Measurements from ENCODE around the gene ECSCR.

Gene ECSCR

DNA sequence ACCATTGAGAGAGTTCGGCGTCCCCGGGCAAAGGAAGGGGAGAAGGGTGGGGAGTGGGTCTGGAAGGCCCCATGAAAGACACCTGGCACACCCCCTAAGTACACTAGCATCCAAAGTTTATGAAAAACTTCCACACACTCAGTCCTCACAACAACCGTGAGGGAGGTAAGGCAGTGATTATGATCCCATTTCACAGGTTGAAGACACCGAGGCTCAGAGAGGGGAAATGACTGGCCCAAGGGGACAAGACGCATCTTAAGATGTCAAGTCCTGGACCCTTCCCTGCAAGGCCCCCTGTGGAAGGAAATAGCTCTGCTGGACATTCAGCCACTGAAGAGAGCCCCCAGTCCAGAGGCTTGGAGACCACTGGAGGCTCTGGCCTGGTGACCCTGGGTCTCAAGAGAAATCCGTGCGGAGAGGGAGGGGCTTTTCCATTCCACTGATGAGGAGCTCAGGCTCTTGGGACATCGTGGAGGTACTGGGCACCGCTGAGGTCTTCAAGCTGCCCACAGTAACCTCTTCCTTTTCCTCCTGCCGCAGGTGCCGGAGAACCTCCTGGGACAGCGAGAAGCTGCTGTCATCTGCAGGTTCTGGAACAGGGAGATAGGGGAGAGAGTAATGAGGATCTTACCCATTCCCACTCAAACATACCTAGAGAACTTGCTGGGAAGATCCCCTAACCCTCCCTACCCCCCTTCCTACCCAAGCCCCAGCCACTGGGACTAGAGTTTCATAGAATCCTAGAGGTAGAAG is 13.5 kb upstream of the ECSCR start:
- no peak for DNase-seq (ENCODE audit: low read depth)
- TF ChIP-seq, protein P1, sequence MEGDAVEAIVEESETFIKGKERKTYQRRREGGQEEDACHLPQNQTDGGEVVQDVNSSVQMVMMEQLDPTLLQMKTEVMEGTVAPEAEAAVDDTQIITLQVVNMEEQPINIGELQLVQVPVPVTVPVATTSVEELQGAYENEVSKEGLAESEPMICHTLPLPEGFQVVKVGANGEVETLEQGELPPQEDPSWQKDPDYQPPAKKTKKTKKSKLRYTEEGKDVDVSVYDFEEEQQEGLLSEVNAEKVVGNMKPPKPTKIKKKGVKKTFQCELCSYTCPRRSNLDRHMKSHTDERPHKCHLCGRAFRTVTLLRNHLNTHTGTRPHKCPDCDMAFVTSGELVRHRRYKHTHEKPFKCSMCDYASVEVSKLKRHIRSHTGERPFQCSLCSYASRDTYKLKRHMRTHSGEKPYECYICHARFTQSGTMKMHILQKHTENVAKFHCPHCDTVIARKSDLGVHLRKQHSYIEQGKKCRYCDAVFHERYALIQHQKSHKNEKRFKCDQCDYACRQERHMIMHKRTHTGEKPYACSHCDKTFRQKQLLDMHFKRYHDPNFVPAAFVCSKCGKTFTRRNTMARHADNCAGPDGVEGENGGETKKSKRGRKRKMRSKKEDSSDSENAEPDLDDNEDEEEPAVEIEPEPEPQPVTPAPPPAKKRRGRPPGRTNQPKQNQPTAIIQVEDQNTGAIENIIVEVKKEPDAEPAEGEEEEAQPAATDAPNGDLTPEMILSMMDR (IDR thresholded peaks at IDR 0.05; ENCODE audit: low read length, missing control alignments), result no peak
- H3K4me3 ChIP-seq (replicated peaks; ENCODE audit: low read depth, low read length), result no peak overlapping the region

DNA sequence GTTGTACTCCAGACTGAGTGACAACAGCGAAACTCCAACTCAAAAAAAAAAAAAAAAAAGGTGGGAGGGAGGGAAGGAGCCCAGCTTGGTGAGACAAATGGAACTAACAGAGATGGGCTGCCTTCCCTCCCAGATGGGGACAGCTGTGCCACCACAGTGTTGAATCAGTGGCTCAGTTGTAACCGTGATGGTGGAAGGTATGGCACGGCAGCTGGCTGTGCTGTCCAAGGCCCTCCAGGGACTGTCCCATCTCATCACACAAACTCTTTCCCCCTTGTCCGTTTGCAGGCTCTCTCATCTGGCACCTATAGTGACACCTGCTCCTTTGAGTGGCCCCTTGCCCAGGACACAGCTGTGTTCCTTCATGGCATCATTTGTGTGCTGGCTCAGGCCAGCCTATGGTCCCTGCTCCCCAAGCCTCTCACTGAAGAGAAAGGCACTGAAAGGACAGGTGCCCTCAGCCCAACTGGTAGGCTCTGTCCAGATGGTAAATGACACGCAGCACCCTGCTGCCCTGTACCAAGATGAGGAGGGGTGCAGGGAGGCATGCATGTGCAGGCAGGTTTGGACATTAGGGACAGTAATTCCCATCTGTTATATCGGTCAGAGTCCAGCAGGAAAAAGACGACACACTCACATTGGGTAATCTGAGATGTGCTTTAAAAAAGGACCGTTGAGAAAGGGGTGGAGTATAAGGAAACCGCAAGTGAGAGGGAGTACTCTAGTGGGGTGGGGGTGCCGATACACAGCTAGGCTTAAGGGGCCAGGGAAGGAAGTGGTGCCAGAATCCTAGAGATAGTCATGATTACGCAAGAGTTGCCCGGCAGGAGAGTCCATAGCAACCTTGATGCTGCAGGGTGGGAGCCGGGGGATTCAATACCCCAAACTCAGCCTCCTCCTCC is 12.6 kb upstream of the ECSCR start:
- TF ChIP-seq, protein P1 (IDR thresholded peaks at IDR 0.05; ENCODE audit: low read length, missing control alignments), result no peak
- H3K4me3 ChIP-seq (replicated peaks; ENCODE audit: low read depth, low read length), result no peak overlapping the region
- DNase-seq (ENCODE audit: low read depth), result peak; percentile 89

DNA sequence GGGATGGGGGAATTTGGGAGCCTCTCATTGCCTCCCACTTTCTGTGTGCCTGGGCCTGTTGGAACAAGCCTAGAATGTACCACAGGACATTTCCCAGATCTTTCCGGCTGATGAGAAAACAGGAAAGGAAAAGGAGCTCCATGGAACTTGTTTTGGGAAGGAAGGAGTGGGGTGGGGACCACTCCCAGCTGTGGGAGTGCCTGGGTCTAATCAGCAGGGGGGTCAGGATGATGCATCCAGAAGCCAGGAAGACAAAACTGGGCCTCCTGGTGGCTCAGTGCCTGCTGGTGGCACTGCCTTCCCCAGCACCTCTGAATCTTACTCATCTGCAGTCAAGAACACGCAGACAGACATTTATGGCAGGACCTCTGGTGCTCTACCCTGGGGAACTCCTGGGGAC is 11.0 kb upstream of the ECSCR start:
- no peak overlapping the region for H3K4me3 ChIP-seq (replicated peaks; ENCODE audit: low read depth, low read length)
- TF ChIP-seq, protein P1 (IDR thresholded peaks at IDR 0.05; ENCODE audit: low read length, missing control alignments), result no peak
- peak; percentile 47 for DNase-seq (ENCODE audit: low read depth)

DNA sequence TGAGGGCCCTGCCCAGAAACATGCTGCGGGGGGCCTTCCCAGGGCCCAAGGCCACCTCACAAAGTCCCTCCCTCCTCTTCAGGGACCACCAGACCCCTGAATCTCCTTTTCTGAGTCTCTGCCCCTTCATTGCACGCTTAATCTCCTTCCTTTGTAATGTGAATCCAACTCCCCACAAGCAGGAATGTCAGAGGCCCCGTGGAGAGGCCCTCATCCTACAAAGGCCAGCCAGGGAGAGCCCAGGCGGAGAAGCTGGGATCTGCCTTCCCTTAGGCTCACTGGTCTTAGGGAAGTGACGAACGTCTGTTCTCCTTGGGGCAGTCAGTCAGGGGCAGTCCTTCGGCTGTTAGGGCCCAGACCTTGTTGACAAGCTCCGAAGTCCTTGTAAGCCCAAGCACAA is 10.6 kb upstream of the ECSCR start:
- peak; percentile 31 for DNase-seq (ENCODE audit: low read depth)
- TF ChIP-seq, protein P1 (IDR thresholded peaks at IDR 0.05; ENCODE audit: low read length, missing control alignments), result no peak
- H3K4me3 ChIP-seq (replicated peaks; ENCODE audit: low read depth, low read length), result no peak overlapping the region

DNA sequence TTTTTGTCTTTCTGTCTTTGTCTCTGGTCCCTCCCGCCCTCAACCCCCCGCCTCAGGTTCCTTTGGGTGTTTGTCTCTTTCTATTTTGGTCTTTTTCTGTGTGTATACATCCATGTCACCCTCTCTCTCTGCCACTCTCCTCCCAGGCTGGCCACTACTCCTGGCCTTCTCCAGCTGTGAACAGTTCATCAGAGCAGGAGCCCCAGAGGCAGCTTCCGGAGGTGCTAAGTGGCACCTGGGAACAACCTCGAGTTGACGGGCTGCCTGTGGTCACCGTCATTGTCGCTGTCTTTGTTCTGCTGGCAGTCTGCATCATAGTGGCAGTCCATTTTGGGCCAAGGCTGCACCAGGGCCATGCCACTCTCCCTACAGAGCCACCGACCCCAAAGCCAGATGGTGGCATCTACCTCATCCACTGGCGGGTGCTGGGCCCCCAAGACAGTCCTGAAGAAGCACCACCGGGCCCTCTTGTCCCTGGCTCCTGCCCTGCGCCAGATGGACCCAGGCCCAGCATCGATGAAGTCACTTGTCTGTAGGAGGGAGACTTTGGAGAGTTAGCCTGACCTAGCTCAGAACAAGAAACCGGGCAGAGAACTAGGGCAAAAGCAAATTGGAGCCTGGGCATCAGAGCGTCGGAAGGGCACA is 10.0 kb upstream of the ECSCR start:
- DNase-seq (ENCODE audit: low read depth), result no peak
- H3K4me3 ChIP-seq (replicated peaks; ENCODE audit: low read depth, low read length), result no peak overlapping the region
- TF ChIP-seq, protein P1 (IDR thresholded peaks at IDR 0.05; ENCODE audit: low read length, missing control alignments), result no peak

DNA sequence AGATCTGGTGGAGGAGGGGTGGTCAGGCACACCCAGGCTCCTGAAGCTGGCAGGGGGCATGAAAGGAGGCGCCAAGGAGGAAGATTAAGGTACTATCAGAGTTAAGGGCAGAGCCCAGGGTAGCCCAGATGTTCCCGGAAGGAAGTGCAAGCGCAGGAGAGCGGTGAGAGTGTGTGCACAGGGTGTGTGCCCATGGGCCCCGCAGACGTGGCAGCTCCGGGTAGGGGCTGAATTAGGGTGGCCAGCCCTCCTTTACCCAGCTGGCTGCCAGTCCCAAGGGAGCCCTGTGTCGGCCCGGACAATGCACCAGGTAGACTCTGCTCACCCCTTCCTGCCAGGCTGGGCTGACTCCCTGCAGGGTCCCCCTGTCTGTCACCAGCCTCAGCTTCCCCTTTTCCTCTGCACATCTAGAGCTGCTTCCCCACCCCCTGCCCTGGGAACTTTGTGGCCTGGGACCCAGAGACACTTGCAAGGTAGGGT is 8.3 kb upstream of the ECSCR start, which contains the start of gene SMIM33:
Gene SMIM33, plus strand, starts transcription at position 184 of the 480 bp plus-strand sequence. Its CDS starts 118 bp downstream, at position 302.
- TF ChIP-seq, protein P1 (IDR thresholded peaks at IDR 0.05; ENCODE audit: low read length, missing control alignments), result no peak
- DNase-seq (ENCODE audit: low read depth), result no peak
- H3K4me3 ChIP-seq (replicated peaks; ENCODE audit: low read depth, low read length), result no peak within 1 kb of the TSS
